A549 (cell line): Measurements from ENCODE around the gene LY6G6C. TPM values are rescaled to one million over a fixed set of nuclear protein-coding genes. Genes with fewer than 3 reads are reported as not detected.

Experiments
- ATAC-seq, 2 experiments: fragments of 200-7000 bp in 1 of 2; fragments of >200 bp in 1 of 2; cut with Nextera tagmentation in 1 of 2; cut with Tn5 transposase in 1 of 2; 3 replicates each; pipeline versions ENCODE4 v1.8.0 to v1.9.1; 2018 to 2020; ENCODE audit warnings: mild to moderate bottlenecking in 1 of 2, moderate library complexity in 1 of 2
- CTCF ChIA-PET: fragments of 300-600 bp; sonication (Branson Sonifier 250); formaldehyde crosslinking; extraction: SDS; loops from one replicate; lab custom pipeline; 2021; ENCODE audit warnings: antibody characterized with exemption, inconsistent platforms; lab: Yijun Ruan, JAX
- POLR2A ChIA-PET: fragments of 350-600 bp; formaldehyde crosslinking; extraction: SDS; loops from one replicate; lab custom pipeline; 2021; ENCODE audit warnings: antibody characterized with exemption, inconsistent platforms; lab: Yijun Ruan, JAX
- DNase-seq, 2 experiments: peaks; one replicate each; pipeline versions ENCODE4 v3.0.0 to v3.0.0-alpha.2; 2011 to 2016; ENCODE audit warnings: low read depth in 1 of 2, low spot score in 1 of 2
- FAIRE-seq: peaks from 2 replicates; lab custom pipeline; 2011; peaks lifted over from hg19 to GRCh38; lab: Jason Lieb, UNC
- H3K27ac ChIP-seq, 2 experiments: fragments of >200 bp; sonication (Bioruptor Twin); formaldehyde crosslinking; 3 replicates each; pipeline ENCODE4 v1.5.1; 2016 to 2017
- H3K4me1 ChIP-seq: fragments of >200 bp; sonication (Bioruptor Twin); formaldehyde crosslinking; 3 replicates; pipeline ENCODE4 v1.6.1; 2016
- H3K4me2 ChIP-seq: fragments of >200 bp; sonication (Bioruptor Twin); formaldehyde crosslinking; 3 replicates; pipeline ENCODE4 v1.6.1; 2016
- H3K4me3 ChIP-seq: fragments of >200 bp; sonication (Bioruptor Twin); formaldehyde crosslinking; 3 replicates; pipeline ENCODE4 v1.5.1; 2016
- H3K9me3 ChIP-seq: fragments of >200 bp; sonication (Bioruptor Twin); formaldehyde crosslinking; 3 replicates; pipeline ENCODE4 v1.6.1; 2016
- BHLHE40 ChIP-seq: IDR thresholded peaks from 2 replicates; pipeline ENCODE4 v1.6.1; 2012; ENCODE audit warnings: low read depth, low read length, inconsistent platforms
- CBX2 ChIP-seq: fragments of 200-600 bp; sonication (generic); IDR thresholded peaks from 2 replicates; pipeline ENCODE4 v1.6.1; 2016; ENCODE audit warnings: low read depth, mild to moderate bottlenecking, borderline replicate concordance
- CBX8 ChIP-seq: fragments of 200-600 bp; sonication (generic); IDR thresholded peaks from 2 replicates; pipeline ENCODE4 v1.6.1; 2016
- CEBPB ChIP-seq, 2 experiments: fragments of >200 bp in 1 of 2; sonication (Bioruptor Twin) in 1 of 2; formaldehyde crosslinking in 1 of 2; IDR thresholded peaks; 2 replicates each; pipeline ENCODE4 v1.6.1; 2012 to 2016
- CHD2 ChIP-seq: fragments of 150-350 bp; IDR thresholded peaks from 2 replicates; pipeline ENCODE4 v1.6.1; 2014; ENCODE audit warnings: low read length; ENCODE audit not compliant: partially characterized antibody
- EHF ChIP-seq: fragments of 250-450 bp; sonication (Bioruptor Pico); IDR thresholded peaks from 2 replicates; pipeline ENCODE4 v1.5.0; 2020; ENCODE audit warnings: mild to moderate bottlenecking
- EP300 ChIP-seq, 2 experiments: fragments of >200 bp; sonication (Bioruptor Twin); formaldehyde crosslinking; IDR thresholded peaks; 2 replicates in 1 of 2; 3 replicates in 1 of 2; pipeline ENCODE4 v1.6.1; 2016 to 2017
- FOXS1 ChIP-seq: fragments of 250-450 bp; sonication (Bioruptor Pico); IDR thresholded peaks from 2 replicates; pipeline ENCODE4 v1.5.0; 2020; ENCODE audit warnings: mild to moderate bottlenecking, moderate library complexity
- HDAC2 ChIP-seq: fragments of 200-600 bp; sonication (generic); IDR thresholded peaks from 2 replicates; pipeline ENCODE4 v1.6.1; 2016
- HEYL ChIP-seq: fragments of 250-450 bp; sonication (Bioruptor Pico); IDR thresholded peaks from 2 replicates; pipeline ENCODE4 v1.8.0; 2021; ENCODE audit warnings: mild to moderate bottlenecking, moderate library complexity
- HOXB13 ChIP-seq: fragments of 250-450 bp; sonication (Bioruptor Pico); IDR thresholded peaks from 2 replicates; pipeline ENCODE4 v1.5.0; 2020; ENCODE audit warnings: low read depth, mild to moderate bottlenecking, moderate library complexity
- HOXB5 ChIP-seq: fragments of 250-450 bp; sonication (Bioruptor Pico); IDR thresholded peaks from 2 replicates; pipeline ENCODE4 v1.5.0; 2020; ENCODE audit warnings: mild to moderate bottlenecking, moderate library complexity
- JUNB ChIP-seq: fragments of >200 bp; sonication (Bioruptor Twin); formaldehyde crosslinking; IDR thresholded peaks from 2 replicates; pipeline ENCODE4 v1.6.1; 2016
- KDM5A ChIP-seq: fragments of 200-600 bp; sonication (generic); IDR thresholded peaks from 2 replicates; pipeline ENCODE4 v1.6.1; 2016; ENCODE audit warnings: antibody characterized with exemption, mild to moderate bottlenecking
- MYC ChIP-seq: IDR thresholded peaks from 2 replicates; pipeline ENCODE4 v1.6.1; 2012; ENCODE audit warnings: mild to moderate bottlenecking, inconsistent platforms, low read length, improper control_type of control experiment, borderline replicate concordance
- NFE2L2 ChIP-seq: fragments of 150-350 bp; conservative IDR thresholded peaks from 2 replicates; pipeline ENCODE4 v1.6.1; 2014; ENCODE audit warnings: low read length
- NPAS2 ChIP-seq: fragments of 250-450 bp; sonication (Bioruptor Pico); IDR thresholded peaks from 2 replicates; pipeline ENCODE4 v1.8.0; 2022; ENCODE audit warnings: mild to moderate bottlenecking, moderate library complexity, borderline replicate concordance
- NR3C1 ChIP-seq: fragments of >200 bp; sonication (Bioruptor Twin); formaldehyde crosslinking; IDR thresholded peaks from 3 replicates; pipeline ENCODE4 v1.6.1; 2017
- POLR2A ChIP-seq: IDR thresholded peaks from 2 replicates; pipeline ENCODE4 v1.6.1; 2012; ENCODE audit warnings: mild to moderate bottlenecking, low read length
- RFX5 ChIP-seq: fragments of 450-650 bp; IDR thresholded peaks from 2 replicates; pipeline ENCODE4 v1.7.1; 2014; ENCODE audit warnings: antibody characterized with exemption, mild to moderate bottlenecking, moderate library complexity
- RNF2 ChIP-seq: fragments of 200-600 bp; sonication (generic); IDR thresholded peaks from 2 replicates; pipeline ENCODE4 v1.6.1; 2016; ENCODE audit warnings: low read depth, mild to moderate bottlenecking, antibody characterized with exemption, moderate library complexity, borderline replicate concordance
- SMC3 ChIP-seq: fragments of >200 bp; sonication (Bioruptor Twin); formaldehyde crosslinking; IDR thresholded peaks from 3 replicates; pipeline ENCODE4 v1.6.1; 2018; ENCODE audit warnings: inconsistent platforms
- TP53 ChIP-seq: fragments of 250-450 bp; sonication (Bioruptor Pico); IDR thresholded peaks from 2 replicates; pipeline ENCODE4 v1.5.0; 2021; ENCODE audit warnings: mild to moderate bottlenecking, moderate library complexity
- ZC3H11A ChIP-seq: fragments of 450-650 bp; IDR thresholded peaks from 2 replicates; pipeline ENCODE4 v1.6.1; 2014; ENCODE audit warnings: antibody characterized with exemption, mild to moderate bottlenecking
- ZFP36 ChIP-seq: fragments of 450-650 bp; IDR thresholded peaks from 2 replicates; pipeline ENCODE4 v1.6.1; 2014; ENCODE audit warnings: borderline replicate concordance; ENCODE audit not compliant: partially characterized antibody
- ZNF302 ChIP-seq: fragments of 250-450 bp; sonication (Bioruptor Pico); IDR thresholded peaks from 2 replicates; pipeline ENCODE4 v1.9.0; 2021; ENCODE audit warnings: inconsistent platforms, mild to moderate bottlenecking, moderate library complexity
- ZSCAN20 ChIP-seq: fragments of 250-450 bp; sonication (Bioruptor Pico); IDR thresholded peaks from 2 replicates; pipeline ENCODE4 v1.8.0; 2022; ENCODE audit warnings: mild to moderate bottlenecking, moderate library complexity
- WGBS: methylation state at CpG from one replicate; pipeline ENCODE4 v1.1.6; 2017; ENCODE audit errors: missing lambda C conversion rate; 5-methylcytosine and 5-hydroxymethylcytosine counted together
- polyA plus RNA-seq, 4 experiments: library from polyadenylated mRNA; depleted of rRNA in 3 of 4; stranded (reverse); fragments of >200 nt; fragmentation: RNase III in 1 of 4; extraction: RNeasy Plus Mini Kit Qiagen cat#74134 plus additional on column Dnase treatment in 1 of 4; gene quantifications; 2 replicates in 3 of 4; 3 replicates in 1 of 4; pipeline ENCODE4 v1.2.3, GENCODE V29; 2011 to 2017
- TF ChIP-seq, protein P1 (sequence below): IDR thresholded peaks from 2 replicates; pipeline ENCODE4 v1.6.1; 2012; ENCODE audit warnings: low read depth, borderline replicate concordance
- TF ChIP-seq, protein P2 (sequence below): fragments of 200-600 bp; sonication (generic); IDR thresholded peaks from 2 replicates; pipeline ENCODE4 v1.6.1; 2016; ENCODE audit warnings: antibody characterized with exemption, mild to moderate bottlenecking, moderate library complexity
- TF ChIP-seq, protein P3 (sequence below): fragments of >200 bp; sonication (Bioruptor Twin); formaldehyde crosslinking; IDR thresholded peaks from 3 replicates; pipeline ENCODE4 v1.6.1; 2016
- TF ChIP-seq, protein P4 (sequence below): fragments of 450-650 bp; IDR thresholded peaks from 2 replicates; pipeline ENCODE4 v1.6.1; 2014; ENCODE audit warnings: antibody characterized with exemption

LY6G6C gene
- polyA plus RNA-seq, 2 of the 4 experiments (the other 2 are of a cell fraction): 0.08 to 0.21 TPM

DNA sequence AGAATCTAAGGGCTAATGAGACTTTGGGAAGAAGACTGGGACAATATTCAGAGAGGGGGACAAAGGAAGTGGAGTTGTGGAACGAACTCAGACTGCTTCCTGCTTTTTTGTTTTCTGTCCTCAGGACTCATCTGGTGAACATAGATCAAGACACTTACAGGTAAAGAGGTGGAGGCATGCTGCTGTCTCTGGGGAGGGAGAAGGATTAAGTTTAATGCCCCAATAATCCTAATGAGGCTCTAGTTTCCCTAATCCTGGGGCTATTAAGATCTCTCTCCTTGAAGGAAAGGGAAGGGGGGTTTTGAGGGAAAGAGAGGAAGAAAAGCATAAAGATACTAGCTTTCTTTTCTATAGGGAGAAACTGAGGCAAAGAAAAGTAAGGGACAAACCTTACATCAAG, 22.9 kb upstream of the LY6G6C start:
- POLR2A ChIA-PET: no interaction called here
- DNase-seq (no peak), FAIRE-seq (no peak), ATAC-seq (no peak)
- H3K9me3 ChIP-seq: no peaks in the 10 kb centered on the region
- no peak overlapping the region for H3K4me2 ChIP-seq
- no peak for TF ChIP-seq MYC
- TF ChIP-seq POLR2A: no peak
- TF ChIP-seq CEBPB (IDR thresholded peaks at IDR 0.05): no peak
- no peak for TF ChIP-seq EHF
- TF ChIP-seq HEYL: no peak
- no peak for TF ChIP-seq NPAS2
- no peak for TF ChIP-seq ZC3H11A
- no peak for TF ChIP-seq EP300 (IDR thresholded peaks at IDR 0.05)
- TF ChIP-seq HDAC2: no peak
- TF ChIP-seq, protein P1, sequence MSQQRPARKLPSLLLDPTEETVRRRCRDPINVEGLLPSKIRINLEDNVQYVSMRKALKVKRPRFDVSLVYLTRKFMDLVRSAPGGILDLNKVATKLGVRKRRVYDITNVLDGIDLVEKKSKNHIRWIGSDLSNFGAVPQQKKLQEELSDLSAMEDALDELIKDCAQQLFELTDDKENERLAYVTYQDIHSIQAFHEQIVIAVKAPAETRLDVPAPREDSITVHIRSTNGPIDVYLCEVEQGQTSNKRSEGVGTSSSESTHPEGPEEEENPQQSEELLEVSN: no peak
- TF ChIP-seq RNF2: no peak
- TF ChIP-seq FOXS1 (CRISPR knock-in tag): no peak
- TF ChIP-seq KDM5A: no peak
- TF ChIP-seq CBX2: no peak
- peaks cover 14% of the 10 kb centered on the region for H3K4me1 ChIP-seq
- no peak overlapping the region for H3K4me3 ChIP-seq
- CTCF ChIA-PET: interaction anchor here (1.2 kb wide), 1 partner anchor 32 kb away, joined by 3 read pairs; no protein-coding TSS in a partner anchor
- 79% methylated on average over 1 of the region's 1 CpG for WGBS
- no peak overlapping the region for H3K27ac ChIP-seq

DNA sequence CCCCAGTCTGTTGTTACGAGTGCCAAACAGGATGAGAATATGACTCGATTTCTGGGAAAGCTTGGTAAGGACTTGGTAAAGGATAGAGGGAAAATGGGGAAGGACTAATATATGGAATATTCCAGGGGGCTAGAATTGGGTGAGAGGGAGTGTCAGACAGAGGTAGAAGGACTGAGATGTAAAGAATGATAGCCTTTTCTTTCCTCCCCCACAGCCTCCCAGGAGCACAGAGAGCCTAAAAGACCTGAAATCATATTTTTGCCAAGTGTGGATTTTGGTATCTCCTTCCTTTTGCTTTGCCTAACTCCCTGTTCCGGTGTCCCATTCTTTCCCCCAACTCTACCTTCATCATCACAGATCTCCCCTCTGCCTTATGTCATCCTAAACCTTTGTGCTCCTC, 21.3 kb upstream of the LY6G6C start:
- no peak for TF ChIP-seq ZSCAN20
- TF ChIP-seq JUNB: no peak
- no peak for TF ChIP-seq CHD2
- TF ChIP-seq HOXB13 (CRISPR knock-in tag): no peak
- TF ChIP-seq EP300 (IDR thresholded peaks at IDR 0.05): no peak
- TF ChIP-seq, protein P2, sequence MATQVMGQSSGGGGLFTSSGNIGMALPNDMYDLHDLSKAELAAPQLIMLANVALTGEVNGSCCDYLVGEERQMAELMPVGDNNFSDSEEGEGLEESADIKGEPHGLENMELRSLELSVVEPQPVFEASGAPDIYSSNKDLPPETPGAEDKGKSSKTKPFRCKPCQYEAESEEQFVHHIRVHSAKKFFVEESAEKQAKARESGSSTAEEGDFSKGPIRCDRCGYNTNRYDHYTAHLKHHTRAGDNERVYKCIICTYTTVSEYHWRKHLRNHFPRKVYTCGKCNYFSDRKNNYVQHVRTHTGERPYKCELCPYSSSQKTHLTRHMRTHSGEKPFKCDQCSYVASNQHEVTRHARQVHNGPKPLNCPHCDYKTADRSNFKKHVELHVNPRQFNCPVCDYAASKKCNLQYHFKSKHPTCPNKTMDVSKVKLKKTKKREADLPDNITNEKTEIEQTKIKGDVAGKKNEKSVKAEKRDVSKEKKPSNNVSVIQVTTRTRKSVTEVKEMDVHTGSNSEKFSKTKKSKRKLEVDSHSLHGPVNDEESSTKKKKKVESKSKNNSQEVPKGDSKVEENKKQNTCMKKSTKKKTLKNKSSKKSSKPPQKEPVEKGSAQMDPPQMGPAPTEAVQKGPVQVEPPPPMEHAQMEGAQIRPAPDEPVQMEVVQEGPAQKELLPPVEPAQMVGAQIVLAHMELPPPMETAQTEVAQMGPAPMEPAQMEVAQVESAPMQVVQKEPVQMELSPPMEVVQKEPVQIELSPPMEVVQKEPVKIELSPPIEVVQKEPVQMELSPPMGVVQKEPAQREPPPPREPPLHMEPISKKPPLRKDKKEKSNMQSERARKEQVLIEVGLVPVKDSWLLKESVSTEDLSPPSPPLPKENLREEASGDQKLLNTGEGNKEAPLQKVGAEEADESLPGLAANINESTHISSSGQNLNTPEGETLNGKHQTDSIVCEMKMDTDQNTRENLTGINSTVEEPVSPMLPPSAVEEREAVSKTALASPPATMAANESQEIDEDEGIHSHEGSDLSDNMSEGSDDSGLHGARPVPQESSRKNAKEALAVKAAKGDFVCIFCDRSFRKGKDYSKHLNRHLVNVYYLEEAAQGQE: no peak
- TF ChIP-seq, protein P3, sequence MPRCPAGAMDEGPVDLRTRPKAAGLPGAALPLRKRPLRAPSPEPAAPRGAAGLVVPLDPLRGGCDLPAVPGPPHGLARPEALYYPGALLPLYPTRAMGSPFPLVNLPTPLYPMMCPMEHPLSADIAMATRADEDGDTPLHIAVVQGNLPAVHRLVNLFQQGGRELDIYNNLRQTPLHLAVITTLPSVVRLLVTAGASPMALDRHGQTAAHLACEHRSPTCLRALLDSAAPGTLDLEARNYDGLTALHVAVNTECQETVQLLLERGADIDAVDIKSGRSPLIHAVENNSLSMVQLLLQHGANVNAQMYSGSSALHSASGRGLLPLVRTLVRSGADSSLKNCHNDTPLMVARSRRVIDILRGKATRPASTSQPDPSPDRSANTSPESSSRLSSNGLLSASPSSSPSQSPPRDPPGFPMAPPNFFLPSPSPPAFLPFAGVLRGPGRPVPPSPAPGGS: no peak
- no peak for TF ChIP-seq KDM5A
- TF ChIP-seq, protein P4, sequence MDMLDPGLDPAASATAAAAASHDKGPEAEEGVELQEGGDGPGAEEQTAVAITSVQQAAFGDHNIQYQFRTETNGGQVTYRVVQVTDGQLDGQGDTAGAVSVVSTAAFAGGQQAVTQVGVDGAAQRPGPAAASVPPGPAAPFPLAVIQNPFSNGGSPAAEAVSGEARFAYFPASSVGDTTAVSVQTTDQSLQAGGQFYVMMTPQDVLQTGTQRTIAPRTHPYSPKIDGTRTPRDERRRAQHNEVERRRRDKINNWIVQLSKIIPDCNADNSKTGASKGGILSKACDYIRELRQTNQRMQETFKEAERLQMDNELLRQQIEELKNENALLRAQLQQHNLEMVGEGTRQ: no peak
- no peak for TF ChIP-seq TP53 (CRISPR knock-in tag)
- TF ChIP-seq ZNF302: no peak
- TF ChIP-seq CBX8: no peak
- TF ChIP-seq SMC3: no peak
- TF ChIP-seq NFE2L2: no peak
- TF ChIP-seq BHLHE40: no peak
- no peak for TF ChIP-seq ZC3H11A
- TF ChIP-seq HOXB5 (CRISPR knock-in tag): no peak
- TF ChIP-seq NR3C1: no peak
- TF ChIP-seq RFX5: no peak
- no peak for TF ChIP-seq ZFP36
- Histone ChIP-seq H3K4me2 (no peak overlapping the region), H3K4me3 (no peak overlapping the region), H3K27ac (no peak overlapping the region), H3K9me3 (no peaks in the 10 kb centered on the region), H3K4me1 (peaks cover 27% of the 10 kb centered on the region)
- ATAC-seq (no peak), DNase-seq (no peak), FAIRE-seq (no peak)
- ChIA-PET CTCF (interaction anchor here (0.8 to 2.1 kb wide), 2 partner anchors 13 to 27 kb away, joined by 3 to 4 read pairs; no protein-coding TSS in a partner anchor), POLR2A (no interaction called here)
- WGBS: 98% methylated on average over 3 of the region's 3 CpGs
